ENCODE data around the gene KLHL40.

The KLHL40 gene

GRCh38 chr3:42688487-42689420 is 3.4 kb downstream of the KLHL40 start:
- H3K27me3 ChIP-seq = no peaks in the 10 kb centered on the region
- H3K9me3 ChIP-seq = no peaks in the 10 kb centered on the region
- DNase-seq = no peak
- H3K4me1 ChIP-seq = no peaks in the 10 kb centered on the region
- no peak for TF ChIP-seq CTCF (IDR thresholded peaks at IDR 0.05; ENCODE audit: low read depth, low read length)
- H3K36me3 ChIP-seq = no peaks in the 10 kb centered on the region
- no peak overlapping the region for H3K4me3 ChIP-seq (ENCODE audit: low read depth, low read length)

- TF ChIP-seq CTCF (IDR thresholded peaks at IDR 0.05; ENCODE audit: low read depth, low read length) = no peak
- no peak overlapping the region for H3K4me3 ChIP-seq (ENCODE audit: low read depth, low read length)
- no peaks in the 10 kb centered on the region for H3K4me1 ChIP-seq
- no peak for DNase-seq
- H3K9me3 ChIP-seq = no peaks in the 10 kb centered on the region
- H3K27me3 ChIP-seq = no peaks in the 10 kb centered on the region
- no peaks in the 10 kb centered on the region for H3K36me3 ChIP-seq
These were observed 4.2 kb downstream of the KLHL40 start for GRCh38 chr3:42689421-42690014.

GRCh38 chr3:42690191-42690590 is 4.9 kb downstream of the KLHL40 start:
- DNase-seq = no peak
- Histone ChIP-seq H3K4me3 (ENCODE audit: low read depth, low read length) (no peak overlapping the region), H3K27me3 (no peaks in the 10 kb centered on the region), H3K36me3 (no peaks in the 10 kb centered on the region), H3K9me3 (no peaks in the 10 kb centered on the region), H3K4me1 (no peaks in the 10 kb centered on the region)
- no peak for TF ChIP-seq CTCF (IDR thresholded peaks at IDR 0.05; ENCODE audit: low read depth, low read length)

- TF ChIP-seq CTCF (IDR thresholded peaks at IDR 0.05; ENCODE audit: low read depth, low read length) = no peak
These were observed 5.7 kb downstream of the KLHL40 start for GRCh38 chr3:42690766-42691680.

GRCh38 chr3:42691816-42692666 is 6.7 kb downstream of the KLHL40 start:
- DNase-seq = no peak
- Histone ChIP-seq H3K4me1 (no peaks in the 10 kb centered on the region), H3K36me3 (no peaks in the 10 kb centered on the region), H3K27me3 (no peaks in the 10 kb centered on the region), H3K9me3 (no peaks in the 10 kb centered on the region), H3K4me3 (ENCODE audit: low read depth, low read length) (no peak overlapping the region)
- TF ChIP-seq CTCF (IDR thresholded peaks at IDR 0.05; ENCODE audit: low read depth, low read length) = no peak

More at GRCh38 chr3:42690766-42691680, 5.7 kb downstream of the KLHL40 start:
- Histone ChIP-seq H3K4me3 (ENCODE audit: low read depth, low read length) (no peak overlapping the region), H3K27me3 (no peaks in the 10 kb centered on the region), H3K9me3 (no peaks in the 10 kb centered on the region), H3K36me3 (no peaks in the 10 kb centered on the region), H3K4me1 (no peaks in the 10 kb centered on the region)
- DNase-seq = no peak
